Neural progenitor cell (in vitro differentiated cells): ENCODE measurements around the gene ALDH3B1.
"Not testable (repeated sequence)": the region's sequence is repeated elsewhere in the genome, so short reads cannot be mapped to it uniquely, and the experiment has no call there.

Source experiments
- CTCF ChIP-seq: fragments of 200-600 bp; sonication (generic); IDR thresholded peaks from 2 replicates; pipeline ENCODE4 v1.5.1; 2017; ENCODE audit warnings: antibody characterized with exemption, mild to moderate bottlenecking
- EZH2 ChIP-seq: fragments of 200-600 bp; sonication (generic); IDR thresholded peaks from 2 replicates; pipeline ENCODE4 v1.6.1; 2017; ENCODE audit warnings: antibody characterized with exemption, mild to moderate bottlenecking, moderate library complexity
- EZH2phosphoT487 ChIP-seq: fragments of 200-600 bp; sonication (generic); IDR thresholded peaks from 2 replicates; pipeline ENCODE4 v1.6.1; 2017; ENCODE audit warnings: antibody characterized with exemption

DNA sequence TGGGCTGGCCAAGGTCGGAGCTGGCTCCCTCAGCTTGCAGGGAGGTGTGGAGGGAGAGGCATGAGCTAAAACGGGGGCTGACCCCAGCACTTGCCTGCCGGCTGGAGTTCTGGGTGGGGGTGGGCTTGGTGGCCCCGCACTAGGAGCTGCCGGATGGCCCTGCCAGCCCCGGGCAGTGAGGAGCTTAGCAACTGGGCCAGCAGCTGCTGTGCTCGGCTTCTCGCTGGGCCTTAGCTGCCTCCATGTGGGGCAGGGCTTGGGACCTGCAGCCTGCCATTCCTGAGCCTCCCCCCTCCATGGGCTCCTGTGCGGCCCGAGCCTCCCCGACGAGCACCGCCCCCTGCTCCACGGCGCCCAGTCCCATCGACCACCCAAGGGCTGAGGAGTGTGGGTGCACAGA is 46.9 kb upstream of the ALDH3B1 start:
- TF ChIP-seq EZH2, CTCF, EZH2phosphoT487: not testable (repeated sequence)
